GM10266 (cell line): Measurements from ENCODE around the gene RFNG.

Source experiments
- DNase-seq: peaks from one replicate; pipeline ENCODE4 v3.0.0; 2012; ENCODE audit errors: extremely low spot score
- TF ChIP-seq, protein P1 (sequence below): IDR thresholded peaks from 2 replicates; pipeline ENCODE4 v1.5.1; 2012; ENCODE audit warnings: mild to moderate bottlenecking, low read depth; ENCODE audit not compliant: control insufficient read depth, insufficient read depth; ENCODE audit errors: missing control alignments

The RFNG gene

GRCh38 chr17:82047914-82048570, 3.6 kb downstream of the RFNG start:
- TF ChIP-seq, protein P1, sequence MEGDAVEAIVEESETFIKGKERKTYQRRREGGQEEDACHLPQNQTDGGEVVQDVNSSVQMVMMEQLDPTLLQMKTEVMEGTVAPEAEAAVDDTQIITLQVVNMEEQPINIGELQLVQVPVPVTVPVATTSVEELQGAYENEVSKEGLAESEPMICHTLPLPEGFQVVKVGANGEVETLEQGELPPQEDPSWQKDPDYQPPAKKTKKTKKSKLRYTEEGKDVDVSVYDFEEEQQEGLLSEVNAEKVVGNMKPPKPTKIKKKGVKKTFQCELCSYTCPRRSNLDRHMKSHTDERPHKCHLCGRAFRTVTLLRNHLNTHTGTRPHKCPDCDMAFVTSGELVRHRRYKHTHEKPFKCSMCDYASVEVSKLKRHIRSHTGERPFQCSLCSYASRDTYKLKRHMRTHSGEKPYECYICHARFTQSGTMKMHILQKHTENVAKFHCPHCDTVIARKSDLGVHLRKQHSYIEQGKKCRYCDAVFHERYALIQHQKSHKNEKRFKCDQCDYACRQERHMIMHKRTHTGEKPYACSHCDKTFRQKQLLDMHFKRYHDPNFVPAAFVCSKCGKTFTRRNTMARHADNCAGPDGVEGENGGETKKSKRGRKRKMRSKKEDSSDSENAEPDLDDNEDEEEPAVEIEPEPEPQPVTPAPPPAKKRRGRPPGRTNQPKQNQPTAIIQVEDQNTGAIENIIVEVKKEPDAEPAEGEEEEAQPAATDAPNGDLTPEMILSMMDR = no peak
- DNase-seq = no peak

- TF ChIP-seq, protein P1 = no peak
- no peak for DNase-seq
These were observed 4.2 kb downstream of the RFNG start for GRCh38 chr17:82047379-82047778.

GRCh38 chr17:82046903-82047302, 4.7 kb downstream of the RFNG start:
- TF ChIP-seq, protein P1 = no peak
- no peak for DNase-seq

- no peak for DNase-seq
- TF ChIP-seq, protein P1 = no peak
These were observed 5.6 kb downstream of the RFNG start for GRCh38 chr17:82045936-82046484.

DNA sequence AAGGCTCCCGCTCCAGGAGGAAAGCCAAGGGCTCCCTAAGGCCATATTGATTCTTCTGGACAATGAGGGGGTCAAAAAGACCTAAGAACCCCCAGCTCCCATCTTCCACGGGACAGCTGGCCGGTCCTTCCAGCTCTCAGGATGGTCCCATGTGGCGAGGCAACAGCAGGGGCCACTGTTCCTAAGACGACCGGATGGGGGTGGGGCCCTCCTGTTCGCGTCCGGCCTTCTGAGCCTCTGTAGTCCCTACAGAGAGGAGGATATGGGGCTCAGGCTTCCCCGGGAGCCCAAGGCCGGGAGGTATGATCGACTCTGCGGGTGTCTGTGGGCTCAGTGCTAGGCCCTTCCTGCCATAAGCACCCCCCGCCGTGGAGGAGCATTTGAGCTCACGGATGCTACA, 8.1 kb downstream of the RFNG start:
- TF ChIP-seq, protein P1 = no peak
- no peak for DNase-seq

DNA sequence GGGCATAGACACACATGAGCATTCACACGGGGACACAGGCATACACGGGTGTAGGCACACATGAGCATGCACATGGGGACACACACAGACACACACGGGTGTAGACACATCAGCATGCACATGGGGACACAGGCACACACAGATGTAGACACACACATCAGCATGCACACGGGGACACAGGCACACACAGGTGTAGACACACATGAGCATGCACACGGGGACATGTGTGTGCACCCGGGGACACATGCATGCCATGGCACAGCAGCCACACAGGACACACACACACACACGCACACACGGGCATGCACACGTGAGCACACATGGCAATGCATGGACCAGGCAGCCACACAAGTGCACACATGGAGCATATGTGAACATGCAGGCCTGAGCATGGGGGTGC, 9.0 kb downstream of the RFNG start:
- no peak for DNase-seq
- TF ChIP-seq, protein P1 = no peak

DNA sequence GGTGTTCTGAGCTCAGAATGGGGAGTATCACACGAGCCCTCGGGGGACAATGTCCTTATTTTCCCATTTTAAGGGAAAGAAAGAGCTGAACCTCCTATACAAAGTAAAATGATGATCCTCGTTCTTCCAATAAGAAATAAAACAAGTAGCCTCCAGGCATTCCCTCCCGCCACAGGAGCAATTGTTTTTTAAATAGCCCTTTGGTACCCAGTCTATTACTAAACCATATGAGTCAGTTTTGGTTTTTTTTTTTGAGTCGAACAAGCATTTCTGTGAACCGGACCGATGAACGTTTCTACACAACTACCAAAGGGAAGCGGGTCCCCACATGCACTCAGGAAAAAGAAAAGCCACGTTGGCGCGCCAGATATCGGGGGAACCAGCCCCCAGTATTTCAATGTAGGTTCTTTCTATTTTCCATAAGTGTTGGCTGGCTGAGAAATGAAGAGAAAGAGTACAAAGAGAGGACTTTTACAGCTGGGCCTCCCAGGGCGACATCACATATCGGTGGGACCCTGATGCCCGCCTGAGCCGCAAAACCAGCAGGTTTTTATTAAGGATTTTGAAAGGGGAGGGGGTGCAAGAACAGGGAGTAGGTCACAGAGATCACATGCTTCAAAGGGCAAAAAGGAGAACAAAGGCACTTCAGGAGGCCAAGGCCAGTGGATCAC, 10.3 kb downstream of the RFNG start:
- TF ChIP-seq, protein P1 = no peak
- DNase-seq = no peak
